GM21529 (cell line): ENCODE measurements around the gene PFKFB4.
A peak's percentile ranks its signal among the peaks of the same experiment; 100 is the strongest.
"Not testable (repeated sequence)": the region's sequence is repeated elsewhere in the genome, so short reads cannot be mapped to it uniquely, and the experiment has no call there.

ENCODE experiments used
- ATAC-seq: cut with Tn5 transposase; IDR thresholded peaks from one replicate; pipeline ENCODE4 v1.9.1; 2021; ENCODE audit not compliant: unreplicated experiment

Gene PFKFB4

DNA sequence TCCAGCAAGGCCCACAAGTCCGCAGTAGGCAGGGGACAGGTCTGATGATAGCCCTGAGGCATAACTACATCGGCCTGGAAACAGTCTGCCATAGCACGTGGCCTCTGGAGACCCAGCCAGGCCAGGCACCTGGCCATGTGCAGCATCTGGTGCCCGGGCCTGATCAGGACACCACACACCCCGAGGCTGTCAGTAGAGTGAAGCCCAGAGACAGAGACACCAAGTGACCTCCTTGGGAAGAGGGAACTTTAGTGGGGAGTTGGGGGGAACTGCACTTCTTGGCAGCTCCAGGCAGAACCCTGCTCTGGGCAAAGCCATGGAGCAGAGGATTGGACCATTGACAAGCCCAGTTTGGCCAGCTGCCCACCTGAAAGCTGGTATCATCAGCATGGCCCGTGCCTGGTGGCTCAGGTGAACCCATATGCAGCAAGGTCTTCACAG lies 53.9 kb downstream of the PFKFB4 start:
- ATAC-seq: no peak

- no peak for ATAC-seq
Observed at GRCh38 chr3:48502121-48502520, 54.5 kb downstream of the PFKFB4 start.

- no peak for ATAC-seq
Observed at GRCh38 chr3:48501196-48501595, 55.4 kb downstream of the PFKFB4 start.

- no peak for ATAC-seq
Observed at GRCh38 chr3:48500656-48501055, 55.9 kb downstream of the PFKFB4 start.

GRCh38 chr3:48493203-48493501 lies 63.5 kb downstream of the PFKFB4 start:
- ATAC-seq: no peak

- ATAC-seq: no peak
Observed at GRCh38 chr3:48492461-48493202, 64.0 kb downstream of the PFKFB4 start.

- ATAC-seq: no peak
Observed at GRCh38 chr3:48486952-48487351, 69.7 kb downstream of the PFKFB4 start.

DNA sequence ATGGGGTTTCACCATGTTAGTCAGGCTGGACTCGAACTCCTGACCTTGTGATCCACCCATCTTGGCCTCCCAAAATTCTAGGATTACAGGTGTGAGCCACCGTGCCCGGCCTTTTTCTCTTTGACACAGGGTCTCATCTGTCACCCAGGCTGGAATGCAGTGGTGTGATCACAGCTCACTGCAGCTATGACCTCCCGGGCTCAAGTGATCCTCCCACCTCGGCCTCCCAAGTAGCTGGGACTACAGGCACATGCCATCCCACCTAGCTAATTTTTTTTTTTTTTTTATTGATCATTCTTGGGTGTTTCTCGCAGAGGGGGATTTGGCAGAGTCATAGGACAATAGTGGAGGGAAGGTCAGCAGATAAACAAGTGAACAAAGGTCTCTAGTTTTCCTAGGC lies 73.8 kb downstream of the PFKFB4 start:
- ATAC-seq: not testable (repeated sequence)

DNA sequence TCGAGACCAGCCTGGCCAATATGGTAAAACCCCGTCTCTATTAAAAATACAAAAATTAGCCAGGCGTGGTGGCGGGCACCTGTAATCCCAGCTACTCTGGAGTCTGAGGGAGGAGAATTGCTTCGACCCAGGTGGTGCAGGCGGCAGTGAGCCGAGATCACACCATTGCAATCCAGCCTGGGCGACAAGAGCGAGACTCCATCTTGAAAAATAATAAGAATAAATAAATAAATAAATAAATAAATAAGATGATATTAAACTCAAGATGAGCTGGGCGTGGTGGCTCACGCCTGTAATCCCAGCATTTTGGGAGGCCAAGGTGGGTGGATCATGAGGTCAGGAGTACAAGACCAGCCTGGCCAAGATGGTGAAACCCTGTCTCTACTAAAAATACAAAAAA lies 75.7 kb downstream of the PFKFB4 start:
- ATAC-seq: not testable (repeated sequence)

GRCh38 chr3:48478626-48479555 lies 77.7 kb downstream of the PFKFB4 start:
- no peak for ATAC-seq

DNA sequence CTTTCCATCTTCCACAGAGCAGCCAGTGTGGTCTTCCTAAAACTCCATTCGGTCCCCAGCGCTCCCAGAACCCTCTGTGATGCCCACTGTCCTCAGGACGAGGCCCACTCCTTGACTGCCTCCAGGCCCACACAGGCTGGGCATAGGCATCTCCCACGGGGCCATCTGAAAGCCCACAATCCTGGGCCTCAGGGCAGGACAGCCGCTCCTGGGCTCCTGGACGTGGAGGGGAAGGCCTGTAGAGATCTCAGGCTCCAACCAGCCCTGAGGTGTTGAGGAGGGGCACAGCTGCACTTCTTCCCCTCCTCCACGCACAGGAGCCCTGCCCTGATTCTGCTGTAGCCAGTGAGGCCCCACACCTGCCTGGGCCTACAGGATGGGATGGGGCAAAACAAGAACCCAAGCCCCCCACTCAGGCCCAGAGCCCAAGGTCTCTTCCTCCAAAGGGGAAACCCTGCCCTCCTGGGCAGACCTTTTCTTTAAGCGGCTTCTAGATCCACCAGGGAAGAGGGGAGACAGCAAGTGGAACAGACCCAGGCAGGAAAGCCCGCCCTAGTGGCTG lies 78.6 kb downstream of the PFKFB4 start:
- no peak for ATAC-seq

DNA sequence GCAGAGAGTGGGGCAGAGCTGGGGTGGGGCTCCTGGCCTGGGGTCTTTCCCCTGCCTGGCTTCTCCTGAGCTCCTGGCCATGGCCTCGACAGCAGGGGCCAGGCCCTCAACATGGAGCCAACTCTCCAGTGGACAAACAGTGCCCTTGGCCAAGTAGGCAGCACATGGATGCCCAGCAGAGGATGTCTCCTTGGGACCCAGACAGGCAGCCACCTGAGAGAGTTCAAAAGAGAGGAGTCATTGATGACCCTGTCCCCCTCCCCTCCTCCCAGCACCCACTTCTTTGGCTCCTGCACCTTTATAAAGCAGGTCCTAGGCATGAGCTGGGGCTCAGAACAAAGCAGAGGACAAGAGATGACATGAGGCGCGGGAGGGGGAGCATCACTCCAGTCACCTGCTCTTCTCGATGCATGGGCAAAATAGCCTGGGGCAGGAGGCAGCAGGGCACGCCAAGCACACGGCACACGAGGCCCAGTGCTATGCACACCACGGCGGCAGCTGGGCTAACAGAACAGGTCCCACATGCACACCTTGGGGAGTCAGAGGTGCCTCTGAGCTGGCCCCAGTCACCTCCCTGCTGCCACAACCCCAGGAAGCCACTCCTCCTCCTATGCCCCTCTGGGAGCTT lies 80.1 kb downstream of the PFKFB4 start:
- ATAC-seq: no peak

DNA sequence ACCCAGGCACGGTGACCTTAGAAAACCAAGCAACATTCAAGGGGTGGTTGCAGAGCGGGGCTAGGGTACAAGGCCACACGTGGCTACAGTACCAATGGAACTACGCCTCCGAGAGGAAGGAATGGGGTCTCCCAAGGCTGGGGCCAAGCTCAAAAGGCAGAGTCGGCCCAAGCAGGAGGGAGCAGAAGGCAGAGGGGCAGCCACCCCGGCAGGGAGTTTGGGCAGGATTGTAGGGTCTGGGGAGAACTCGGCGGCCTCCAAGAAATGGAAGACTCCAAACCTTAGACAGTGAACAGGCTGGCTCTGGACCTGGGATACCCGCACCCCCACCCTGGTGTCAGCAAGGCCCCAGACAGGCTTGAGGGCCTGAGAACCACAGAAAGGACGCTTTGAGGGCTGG lies 81.4 kb downstream of the PFKFB4 start:
- ATAC-seq: no peak

- ATAC-seq: no peak
Observed at GRCh38 chr3:48474619-48475018, 82.0 kb downstream of the PFKFB4 start.

GRCh38 chr3:48474031-48474430 lies 82.6 kb downstream of the PFKFB4 start:
- not testable (repeated sequence) for ATAC-seq

DNA sequence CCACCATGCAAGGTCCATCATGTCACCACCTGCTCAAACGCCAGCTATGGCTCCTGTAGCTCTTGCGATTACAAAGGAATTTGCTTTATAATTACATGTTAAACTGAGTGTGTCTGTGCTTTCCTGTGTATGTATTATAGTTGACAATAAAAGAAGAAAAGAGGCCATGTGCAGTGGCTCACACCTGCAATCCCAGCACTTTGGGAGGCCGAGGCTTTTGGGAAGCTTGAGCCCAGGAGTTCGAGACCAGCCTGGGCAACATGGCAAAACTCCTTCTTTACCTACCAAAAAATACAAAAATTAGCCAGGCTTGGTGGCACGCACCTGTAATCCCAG lies 83.0 kb downstream of the PFKFB4 start:
- ATAC-seq: no peak

DNA sequence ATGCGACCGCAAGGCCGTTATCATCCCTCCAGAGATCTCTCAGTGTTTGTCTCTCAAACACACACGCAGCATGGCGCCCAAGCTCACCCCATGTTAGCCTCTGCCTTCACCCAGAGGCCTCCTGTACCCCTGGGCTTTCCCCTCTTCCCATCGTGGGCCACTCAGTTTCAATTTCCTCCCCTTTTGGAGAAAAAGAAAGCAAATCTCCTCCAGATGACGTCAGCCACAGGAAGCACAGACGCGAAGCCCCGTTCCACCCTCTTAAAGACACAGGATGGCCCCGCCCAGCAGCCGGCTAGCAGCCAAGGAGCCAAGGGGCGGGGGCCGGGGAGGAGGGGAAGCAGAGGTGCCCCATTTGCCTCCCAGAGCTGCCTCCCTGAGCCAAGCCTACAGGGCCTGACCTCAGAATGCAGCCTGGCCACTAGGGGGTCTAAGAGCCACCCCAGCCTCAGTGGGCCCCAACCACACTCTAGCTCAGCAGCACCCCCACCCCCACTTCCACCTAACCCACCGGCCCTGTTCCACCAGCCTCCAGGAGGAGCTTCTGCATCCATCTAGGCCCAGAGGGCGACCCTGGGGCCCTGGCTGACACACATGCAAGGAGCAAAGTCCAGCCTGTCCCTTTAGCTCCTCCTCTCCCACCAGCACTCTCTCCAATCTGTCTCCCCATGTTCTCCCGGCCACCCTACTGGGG lies 83.5 kb downstream of the PFKFB4 start:
- ATAC-seq: peak; percentile 75

GRCh38 chr3:48472673-48472922 lies 84.0 kb downstream of the PFKFB4 start:
- ATAC-seq: no peak

DNA sequence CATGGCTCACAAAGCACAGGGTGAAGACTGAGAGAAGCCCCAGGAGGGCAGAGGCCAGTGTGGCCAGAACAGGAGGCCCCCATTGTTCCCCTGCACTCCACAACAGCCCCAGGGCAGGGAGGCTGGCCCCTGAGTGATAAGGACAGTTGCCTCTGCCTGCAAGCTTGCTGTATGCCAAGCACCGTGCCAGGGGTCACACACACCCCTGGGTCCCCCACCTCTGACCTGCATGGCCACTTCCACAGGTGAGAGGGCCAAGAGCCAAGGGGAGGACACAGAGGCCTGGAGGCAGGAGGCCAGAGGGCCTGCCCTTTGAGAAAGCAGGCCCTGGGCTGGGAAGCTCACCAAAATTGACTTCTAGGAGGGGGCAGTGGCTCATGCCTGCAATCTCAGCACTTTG lies 86.3 kb downstream of the PFKFB4 start:
- ATAC-seq: no peak

DNA sequence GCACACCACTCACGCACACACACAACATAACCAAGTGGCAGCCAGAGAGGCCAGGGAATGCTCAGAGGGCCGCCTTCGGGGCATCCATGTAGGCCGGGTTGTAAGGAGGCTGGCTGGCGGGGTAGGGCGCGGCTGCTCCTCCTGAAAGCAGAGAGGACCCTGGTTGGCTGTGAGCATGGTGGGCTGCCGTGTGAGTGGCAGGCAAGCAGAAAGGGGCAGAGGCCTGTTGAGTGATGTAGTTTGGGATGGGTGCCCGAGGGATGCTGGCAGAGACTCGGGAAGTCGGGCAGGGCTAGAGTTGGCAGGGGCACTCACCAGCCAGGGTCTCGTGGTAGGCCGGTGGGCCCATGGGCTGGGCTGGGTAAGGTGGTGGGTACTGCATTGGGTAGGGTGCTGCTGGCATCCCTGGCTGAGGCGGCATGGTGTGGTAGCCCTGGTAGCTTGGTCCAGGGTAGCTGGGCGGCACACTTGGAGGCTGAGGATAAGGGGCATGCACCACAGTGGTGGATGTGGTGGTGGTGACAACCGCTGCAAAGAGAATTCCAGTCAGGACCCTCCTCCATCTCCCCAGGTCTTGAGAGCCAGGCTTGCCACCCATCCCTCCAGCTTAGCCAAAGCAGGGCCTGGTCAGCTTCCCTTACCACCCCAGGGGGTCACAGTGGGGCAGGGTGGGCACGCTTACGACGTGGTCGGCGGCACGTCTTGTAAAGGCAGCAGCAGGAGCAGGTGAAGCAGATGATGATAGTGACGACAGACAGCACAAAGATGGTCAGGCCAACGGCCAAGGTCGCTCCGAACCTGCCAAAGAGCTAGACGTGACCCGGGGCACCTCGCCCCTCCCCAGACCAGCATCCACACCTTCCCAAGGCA lies 87.3 kb downstream of the PFKFB4 start:
- no peak for ATAC-seq
